AG20443 (cell line): ENCODE measurements around the gene ARHGAP36.

ENCODE experiments used
- DNase-seq: peaks from one replicate; pipeline ENCODE4 v3.0.0; 2012; ENCODE audit warnings: low spot score, mixed read lengths

ARHGAP36 gene

DNA sequence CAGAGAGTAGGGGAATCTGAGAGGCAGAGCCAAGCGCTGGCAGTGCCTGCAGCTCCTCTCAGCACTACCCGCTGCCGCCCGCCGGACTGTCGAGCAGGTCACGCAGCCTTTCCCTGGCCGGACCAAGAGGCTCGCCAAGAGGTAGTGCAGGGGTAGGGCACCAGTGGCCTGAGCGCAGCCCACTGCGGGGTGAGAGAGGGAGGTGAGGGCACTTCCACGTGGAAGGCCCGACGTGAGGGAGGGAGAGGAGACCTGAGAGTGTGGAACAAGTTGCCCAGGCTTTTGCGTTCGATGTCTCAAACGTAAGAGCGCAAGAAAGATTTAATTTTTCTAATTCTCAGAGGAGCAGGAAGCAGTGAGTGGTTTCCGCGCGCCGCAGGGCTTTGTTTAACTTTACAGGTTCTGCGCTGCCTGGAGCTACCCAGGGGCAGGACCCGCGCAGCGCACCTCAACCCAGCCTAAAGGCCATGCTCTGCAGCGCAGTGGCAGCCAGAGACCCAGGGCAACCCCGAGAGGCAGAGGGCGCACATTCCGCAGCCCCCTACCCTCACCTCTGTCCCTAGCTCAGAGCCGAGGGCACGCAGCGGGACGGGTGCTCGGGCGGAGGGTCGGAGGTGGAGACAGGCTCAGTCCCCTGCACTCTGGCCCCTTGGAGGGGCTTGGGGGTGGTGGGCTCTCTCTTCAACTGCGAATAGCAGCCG is 14.9 kb downstream of the ARHGAP36 start:
- DNase-seq = no peak

DNA sequence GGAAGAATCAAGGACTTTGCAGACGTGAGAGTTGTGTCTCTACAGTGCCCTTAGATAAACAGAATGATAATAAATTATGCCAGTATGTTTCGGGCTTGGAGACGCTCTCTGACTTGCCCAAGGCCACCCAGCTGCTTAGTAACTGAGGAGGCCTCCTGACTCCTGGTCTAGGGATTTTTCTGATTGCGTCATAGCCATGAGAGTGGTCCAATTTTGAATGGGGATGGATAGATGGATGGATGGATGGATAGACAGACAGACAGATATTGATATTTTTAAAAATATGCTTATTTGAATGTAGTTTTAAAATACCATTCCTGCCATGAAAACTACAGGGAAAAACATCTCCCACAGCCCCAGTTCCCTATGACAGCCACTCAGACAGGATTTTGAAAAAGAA is 15.5 kb downstream of the ARHGAP36 start:
- DNase-seq = no peak

DNA sequence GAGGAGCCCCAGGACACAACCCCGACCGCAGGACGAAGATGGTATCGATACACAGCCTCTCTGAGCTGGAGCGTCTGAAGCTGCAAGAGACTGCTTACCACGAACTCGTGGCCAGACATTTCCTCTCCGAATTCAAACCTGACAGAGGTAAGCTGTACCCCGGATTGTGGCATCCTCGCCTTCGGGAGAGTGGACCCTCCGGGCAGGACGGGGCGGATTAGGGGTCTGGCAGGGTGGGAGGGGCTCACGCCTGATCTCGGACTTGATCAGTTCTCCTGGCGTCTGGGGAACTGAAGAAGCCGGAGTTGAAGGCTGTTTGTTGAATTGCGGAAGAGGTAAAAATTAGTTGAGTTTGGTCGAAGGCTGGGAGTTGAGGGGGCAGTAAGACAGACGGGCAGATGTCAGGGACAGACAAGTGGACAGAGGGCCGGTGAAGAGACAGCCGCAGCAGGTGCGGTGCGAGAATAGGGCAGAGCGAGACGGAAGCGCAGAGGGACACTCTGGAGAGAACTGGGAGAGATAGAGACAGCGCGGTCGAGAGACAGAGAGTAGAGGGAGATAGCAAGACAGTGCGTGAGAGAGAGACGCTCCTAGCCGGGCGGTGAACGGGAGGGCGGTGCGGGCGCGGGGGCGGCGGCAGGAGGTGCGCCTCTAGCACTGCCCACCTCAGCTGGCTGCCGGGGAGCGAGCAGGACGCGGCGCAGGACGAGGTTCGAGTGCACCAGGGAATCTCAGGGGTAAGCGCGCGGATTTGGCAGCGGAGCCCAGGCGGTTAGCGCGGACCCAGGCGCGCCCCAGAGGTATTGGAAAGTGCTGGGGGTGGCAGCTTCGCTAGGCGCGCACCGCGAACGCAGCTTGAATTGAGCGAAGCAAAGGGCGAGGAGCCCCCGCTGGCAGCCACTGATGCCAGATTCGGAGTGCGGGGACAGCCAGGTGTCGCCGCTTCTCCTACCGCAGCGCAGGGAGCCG is 23.9 kb downstream of the ARHGAP36 start:
- no peak for DNase-seq

DNA sequence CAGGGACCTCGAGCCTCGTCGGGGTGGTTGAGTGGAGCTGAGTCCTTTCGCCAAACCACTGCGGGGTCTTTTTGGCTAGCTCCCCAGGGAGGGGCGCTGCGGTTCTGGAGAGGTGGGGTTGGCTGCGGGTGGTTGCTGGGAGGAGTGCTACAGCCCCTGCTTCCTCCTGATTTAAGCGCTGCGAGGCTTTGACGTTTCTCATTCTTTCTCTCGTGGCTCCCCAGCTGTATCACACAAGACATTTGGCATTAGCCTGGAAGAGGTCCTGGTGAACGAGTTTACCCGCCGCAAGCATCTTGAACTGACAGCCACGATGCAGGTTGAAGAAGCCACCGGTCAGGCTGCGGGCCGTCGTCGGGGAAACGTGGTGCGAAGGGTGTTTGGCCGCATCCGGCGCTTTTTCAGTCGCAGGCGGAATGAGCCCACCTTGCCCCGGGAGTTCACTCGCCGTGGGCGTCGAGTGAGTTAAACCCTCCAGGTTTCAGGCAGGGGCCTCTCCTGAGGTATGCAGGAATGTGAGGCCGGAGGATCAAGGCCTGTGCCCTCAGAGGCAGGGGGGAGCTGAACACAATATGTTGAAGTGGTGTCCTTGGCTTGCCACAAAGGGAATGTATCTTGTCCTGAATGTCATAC is 25.5 kb downstream of the ARHGAP36 start:
- DNase-seq = no peak

DNA sequence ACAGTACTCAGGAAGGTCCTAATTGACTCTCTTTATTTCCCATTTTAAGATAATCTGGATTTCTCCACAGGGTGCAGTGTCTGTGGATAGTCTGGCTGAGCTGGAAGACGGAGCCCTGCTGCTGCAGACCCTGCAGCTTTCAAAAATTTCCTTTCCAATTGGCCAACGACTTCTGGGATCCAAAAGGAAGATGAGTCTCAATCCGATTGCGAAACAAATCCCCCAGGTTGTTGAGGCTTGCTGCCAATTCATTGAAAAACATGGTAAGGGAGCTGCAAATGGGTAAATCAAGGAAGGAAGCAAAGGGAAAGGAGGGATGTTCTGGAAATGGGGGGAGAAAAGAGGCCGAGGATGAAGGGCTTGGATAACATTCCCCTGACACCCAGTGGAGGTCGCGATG is 26.0 kb downstream of the ARHGAP36 start:
- no peak for DNase-seq

DNA sequence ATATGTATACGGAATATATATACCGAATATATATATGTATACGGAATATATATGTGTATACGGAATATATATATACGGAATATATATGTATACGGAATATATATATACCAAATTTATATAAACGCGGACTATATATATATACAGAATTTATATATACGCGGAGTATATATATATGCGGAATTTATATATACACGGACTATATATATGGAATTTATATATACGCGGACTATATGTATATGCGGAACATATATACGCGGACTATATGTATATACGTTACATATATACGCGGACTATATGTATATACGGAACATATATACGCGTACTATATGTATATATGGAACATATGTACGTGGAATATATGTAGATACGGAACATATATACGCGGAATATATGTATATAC is 78.6 kb downstream of the ARHGAP36 start:
- no peak for DNase-seq

DNA sequence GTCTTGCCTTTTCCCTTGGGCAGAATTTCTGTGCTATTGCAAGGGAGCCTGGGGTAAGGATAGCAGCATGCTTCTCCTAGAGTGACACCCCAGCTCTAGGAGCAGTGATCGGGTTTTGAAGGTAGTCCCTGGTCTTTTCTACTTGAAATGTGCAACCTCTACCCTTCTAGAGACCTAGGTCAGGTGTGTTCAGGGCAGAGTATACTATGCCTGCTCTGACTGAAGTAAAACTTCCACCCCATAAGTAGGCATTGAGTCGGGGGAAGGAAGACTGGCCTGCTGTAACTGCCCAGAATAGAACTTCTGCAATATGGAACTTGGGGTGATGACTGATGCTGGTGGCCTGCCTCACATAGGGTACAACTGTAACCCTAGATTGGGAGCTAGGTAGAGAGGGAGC is 80.9 kb downstream of the ARHGAP36 start:
- no peak for DNase-seq
